NCI-H446 treated with DMSO at 0.1 percent for 48 hours (cell line): ENCODE results near the gene CHI3L2.
A peak's percentile ranks its signal among the peaks of the same experiment; 100 is the strongest.

Experiments
- DNase-seq: peaks from one replicate; lab custom pipeline; 2025; lab: John Stamatoyannopoulos, UW

CHI3L2 gene

DNA sequence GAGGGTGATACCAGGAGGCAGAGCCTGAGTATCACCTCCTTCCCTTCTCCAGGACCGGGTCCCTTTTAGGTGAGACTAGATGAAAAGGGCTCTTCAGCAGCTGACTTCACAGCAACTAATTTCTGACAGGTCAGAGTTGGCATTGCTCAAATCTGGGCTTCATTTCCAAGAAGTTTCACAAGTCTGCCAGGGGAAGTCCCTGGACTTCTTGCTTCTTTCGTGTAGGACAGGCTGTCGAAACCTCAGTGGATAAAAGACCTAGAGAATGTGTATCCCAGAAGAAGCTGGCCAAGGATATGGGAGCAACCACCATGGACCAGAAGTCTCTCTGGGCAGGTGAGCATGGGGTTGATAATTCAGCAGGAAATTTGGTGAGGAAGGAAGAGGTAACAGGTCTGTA is at the start of gene CHI3L2:
TSS of gene CHI3L2 (plus strand) at position 280 of the 400 bp plus-strand sequence. CDS start at position 297, 17 bp downstream.
- DNase-seq: no peak

DNA sequence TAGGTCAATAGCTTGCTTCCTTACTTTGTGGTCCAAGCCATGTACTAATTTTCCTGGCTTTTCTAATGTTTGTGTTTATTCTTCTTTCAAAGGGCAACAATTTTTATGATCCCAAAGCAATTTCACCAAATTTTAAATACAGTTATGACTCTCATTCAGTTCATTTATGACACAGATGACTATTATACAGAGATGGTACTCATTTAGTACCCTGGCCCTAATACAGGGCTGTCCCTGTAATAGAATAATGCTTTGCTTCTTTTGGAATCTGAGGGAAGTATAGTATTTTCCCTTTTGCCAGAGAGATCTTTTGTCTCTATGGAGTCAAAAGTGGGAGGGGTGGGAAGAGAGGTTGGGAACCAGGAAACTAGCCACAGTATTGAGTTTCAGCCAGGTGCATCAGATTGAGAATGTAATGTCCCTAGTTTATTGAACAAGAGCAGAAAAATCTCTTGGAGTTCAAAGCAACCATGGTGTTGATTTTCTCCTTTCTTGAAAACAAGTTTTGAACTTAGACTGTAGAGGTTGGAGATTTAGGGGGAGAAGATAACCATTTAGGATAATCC is 47.5 kb upstream of the CHI3L2 start:
- DNase-seq: no peak

GRCh38 chr1:111182052-111182451 is 45.5 kb upstream of the CHI3L2 start:
- DNase-seq: no peak

- no peak for DNase-seq
Observed at GRCh38 chr1:111183308-111184069, 44.0 kb upstream of the CHI3L2 start.

DNA sequence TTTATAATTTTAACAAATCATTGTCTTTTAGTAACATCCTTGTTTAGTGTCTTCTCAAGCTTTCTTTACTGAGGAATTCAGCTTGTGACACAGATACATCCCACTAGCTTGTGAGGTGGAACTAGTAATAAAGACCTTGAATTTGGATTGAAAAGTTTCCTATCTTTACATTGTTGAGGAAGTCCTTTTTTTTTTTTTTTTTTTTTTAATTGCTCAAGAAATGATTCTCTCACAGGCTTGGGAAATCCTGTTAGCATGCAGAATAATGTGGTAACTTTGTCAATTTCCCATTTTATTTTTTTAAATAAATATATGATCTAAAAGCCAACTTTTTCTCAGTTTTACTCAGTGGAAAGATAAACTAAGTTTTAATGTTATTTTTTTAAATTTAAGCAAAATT is 42.9 kb upstream of the CHI3L2 start:
- no peak for DNase-seq

DNA sequence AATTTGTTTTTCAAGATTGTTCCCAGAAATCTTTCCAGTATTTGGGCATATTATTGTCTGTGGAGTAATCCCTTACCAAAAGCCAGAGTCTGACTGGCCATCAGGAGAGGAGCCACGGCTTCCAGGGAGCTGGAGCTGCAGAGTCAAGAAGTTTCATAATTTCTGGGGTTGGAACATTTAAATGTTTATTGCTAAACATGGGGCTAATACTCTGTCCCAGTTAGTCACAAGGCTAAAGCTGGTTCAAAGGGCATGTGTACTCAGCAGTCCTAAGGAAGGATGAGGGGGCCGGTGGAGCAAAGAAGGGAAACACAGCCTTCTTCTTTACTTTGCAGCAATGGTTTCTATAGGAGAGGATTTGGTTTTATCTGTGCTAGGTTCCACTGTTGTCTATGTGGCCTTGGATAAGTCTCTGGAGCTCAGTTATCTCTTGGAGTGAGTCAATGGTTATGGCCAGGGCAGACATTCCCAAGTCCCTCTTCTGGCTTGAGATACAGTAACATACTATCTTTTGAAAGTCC is 36.5 kb upstream of the CHI3L2 start:
- DNase-seq: no peak

DNA sequence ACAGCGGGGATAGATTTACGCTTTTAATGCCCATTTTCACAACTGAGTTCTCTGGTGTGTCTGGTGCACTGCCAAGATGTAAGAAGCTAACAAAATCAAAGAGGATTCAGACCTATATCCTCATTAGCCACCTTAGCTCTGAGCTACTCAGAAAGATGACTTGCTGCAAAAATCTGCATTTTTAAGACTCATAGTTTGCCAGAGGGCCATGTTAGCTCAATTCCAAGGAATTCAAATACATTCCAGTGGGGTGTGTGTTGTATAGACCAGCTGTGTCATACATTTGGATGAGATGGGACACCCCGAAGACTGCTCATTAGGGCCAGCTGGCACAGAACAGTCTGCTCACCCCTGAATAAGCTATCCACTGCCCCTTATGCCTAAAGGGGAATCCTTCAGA is 36.0 kb upstream of the CHI3L2 start:
- no peak for DNase-seq

- DNase-seq: no peak
Observed at GRCh38 chr1:111192074-111192473, 35.4 kb upstream of the CHI3L2 start.

GRCh38 chr1:111192658-111193519 is 34.6 kb upstream of the CHI3L2 start:
- DNase-seq: no peak

GRCh38 chr1:111193712-111194480 is 33.6 kb upstream of the CHI3L2 start:
- no peak for DNase-seq

DNA sequence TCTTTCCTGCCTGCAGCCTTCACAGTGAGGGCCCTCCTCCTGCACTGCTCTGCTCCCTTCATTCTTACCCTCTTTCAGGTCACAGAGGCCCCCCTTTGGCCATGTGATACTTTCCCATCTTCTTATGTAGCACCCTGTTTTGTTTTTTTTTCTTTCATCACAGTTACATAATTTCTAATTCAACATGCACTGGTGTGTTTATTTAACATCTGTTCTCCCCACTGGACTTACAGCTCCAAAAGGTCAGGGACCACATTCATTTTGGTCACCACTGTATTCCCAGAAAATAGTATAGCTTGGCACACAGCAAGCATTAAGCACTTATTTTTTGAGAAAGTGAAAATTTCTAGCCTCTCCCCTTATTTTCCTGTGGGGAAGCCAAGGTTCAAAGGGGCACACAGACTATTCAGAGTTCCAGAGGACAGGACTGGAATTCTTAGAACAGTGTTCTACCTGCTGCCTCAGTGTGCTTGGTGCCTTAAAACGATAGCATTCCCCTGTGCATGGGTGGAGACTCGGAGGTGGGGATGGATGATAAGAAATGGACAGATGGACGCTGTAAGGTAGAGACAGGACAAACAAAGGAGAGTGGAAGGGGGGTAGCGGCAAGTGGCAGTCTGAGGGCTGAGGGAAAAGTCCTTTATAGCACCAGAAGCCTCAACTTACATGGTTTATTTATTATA is 32.4 kb upstream of the CHI3L2 start:
- DNase-seq: no peak

DNA sequence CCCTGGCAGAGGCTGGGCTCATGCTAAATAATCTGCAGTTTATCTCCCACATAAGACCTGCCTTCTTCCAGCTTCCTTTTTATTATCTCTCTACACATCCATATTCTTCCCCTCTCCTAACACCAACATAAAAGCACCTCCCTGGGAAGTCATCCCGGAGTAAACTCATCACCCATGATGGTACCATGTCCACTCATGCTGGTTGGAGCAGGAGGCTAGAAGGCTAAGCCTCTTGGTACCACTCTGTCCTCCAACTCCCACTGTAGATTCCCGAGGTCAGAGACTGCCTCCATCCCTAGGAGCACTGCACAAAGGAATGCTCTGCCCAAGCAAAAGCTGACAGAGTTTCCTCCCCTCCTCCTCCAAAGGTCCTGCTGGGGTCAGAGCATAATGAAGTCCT is 31.3 kb upstream of the CHI3L2 start:
- no peak for DNase-seq

DNA sequence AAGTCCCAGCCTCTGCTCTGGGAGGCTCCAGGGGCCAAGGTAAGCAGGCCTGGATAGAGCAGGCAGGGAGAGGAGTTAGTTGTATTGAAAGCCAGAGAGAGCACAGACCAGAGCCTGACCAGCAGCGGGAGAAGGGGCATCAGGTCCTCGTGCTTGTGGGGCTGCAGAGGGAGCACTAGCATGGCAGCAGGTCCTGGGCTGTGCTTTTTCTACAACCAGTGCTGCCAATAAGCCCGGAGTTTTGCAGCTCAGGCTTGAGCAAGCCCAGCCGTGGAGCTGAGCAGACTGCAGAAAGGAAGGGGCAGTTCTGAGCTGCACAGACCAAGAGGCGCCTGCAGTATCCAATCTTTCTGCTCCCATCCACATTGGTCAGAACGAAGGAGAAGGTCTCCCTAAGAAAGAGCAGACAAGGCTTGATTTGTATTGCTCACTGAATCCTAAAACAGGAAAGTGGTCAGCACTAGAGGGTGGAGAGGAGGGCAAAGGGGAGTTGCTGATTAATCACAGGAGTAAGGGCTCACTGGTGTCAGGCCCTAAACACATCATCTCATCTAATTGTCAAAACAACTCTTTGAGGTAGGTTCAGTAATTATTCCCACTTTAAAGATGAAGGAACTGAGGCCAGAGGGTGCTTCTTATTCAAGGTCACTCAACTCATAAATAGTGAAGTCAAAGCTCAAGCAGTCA is 29.8 kb upstream of the CHI3L2 start:
- peak; percentile 4 for DNase-seq

- DNase-seq: no peak
Observed at GRCh38 chr1:111198836-111199235, 28.7 kb upstream of the CHI3L2 start.

- no peak for DNase-seq
Observed at GRCh38 chr1:111199329-111199728, 28.2 kb upstream of the CHI3L2 start.

- DNase-seq: no peak
Observed at GRCh38 chr1:111199881-111200801, 27.4 kb upstream of the CHI3L2 start, which contains the start of gene DENND2D. DENND2D (minus strand) TSS chr1:111200646; CDS start chr1:111200459, 187 bp downstream.

DNA sequence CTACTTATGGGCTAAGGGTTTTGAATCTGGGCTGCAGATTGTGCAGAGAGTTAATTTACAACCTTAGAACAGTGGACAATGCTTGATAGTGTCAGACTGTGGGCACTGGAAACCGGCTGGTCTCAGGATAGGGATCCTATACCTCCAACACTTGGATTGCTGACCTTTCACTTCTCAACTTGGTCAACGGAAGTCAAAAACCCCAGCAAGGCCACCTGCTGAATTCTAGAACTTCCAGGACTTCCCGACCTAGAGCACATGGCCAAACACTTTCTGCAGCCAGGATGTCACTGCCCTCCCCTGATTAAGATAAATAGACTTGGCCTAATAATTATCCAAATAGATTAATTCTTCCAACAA is 26.7 kb upstream of the CHI3L2 start:
- no peak for DNase-seq

DNA sequence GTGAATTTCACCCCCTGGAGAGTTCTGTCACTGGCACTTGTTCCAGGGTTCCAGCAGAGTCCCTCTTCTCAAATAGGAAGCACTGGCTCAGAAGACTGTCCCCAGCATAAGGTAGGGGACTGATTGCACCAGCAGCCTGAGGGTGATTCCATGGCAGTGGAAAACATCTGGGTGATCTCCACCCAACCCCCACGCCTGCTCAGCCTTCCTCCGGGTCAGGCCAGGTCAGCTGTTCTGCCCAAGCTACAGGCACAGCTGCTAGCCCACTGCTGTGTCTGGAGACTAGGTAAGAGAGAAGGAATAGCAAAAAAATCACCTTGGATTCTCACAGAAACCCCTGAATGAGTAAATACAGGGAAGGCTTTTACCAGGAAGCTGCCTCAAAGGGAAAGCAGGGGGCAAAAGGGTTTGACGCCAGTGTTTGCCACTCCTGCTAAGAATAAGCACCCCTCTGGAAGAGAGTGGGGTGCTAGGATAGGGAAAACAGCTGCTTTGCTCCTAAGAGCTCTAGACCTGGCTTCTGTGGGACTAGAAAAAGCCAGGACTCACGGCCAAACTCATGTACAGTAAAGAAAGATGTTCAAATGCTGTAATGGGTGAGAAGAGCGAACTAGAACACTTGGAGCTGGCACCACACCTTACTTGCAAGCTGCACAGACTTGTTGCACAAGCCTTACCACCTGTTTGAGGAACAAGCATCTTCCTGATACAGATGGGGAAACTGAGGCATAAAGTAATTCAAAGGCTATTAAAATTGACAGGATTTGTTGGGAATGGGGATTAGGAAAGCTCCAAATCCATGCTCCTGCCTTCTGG is 26.0 kb upstream of the CHI3L2 start:
- DNase-seq: no peak

GRCh38 chr1:111202366-111202706 is 25.2 kb upstream of the CHI3L2 start:
- no peak for DNase-seq
